Measurements from ENCODE around the gene NDEL1. TPM values are rescaled to one million over a fixed set of nuclear protein-coding genes. Genes with fewer than 3 reads are reported as not detected.

NDEL1 gene
- total and polyA plus RNA-seq, 8 donors: 14.4 to 28.8 (median 21.0) TPM

GRCh38 chr17:8480011-8480976, 44.6 kb downstream of the NDEL1 start:
- 90% methylated on average over 28 to 33 of the region's 33 CpGs for WGBS, 2 donors
- Histone ChIP-seq H3K36me3 (peaks cover 0 to 35% (median 2%) of the 10 kb centered on the region in 3 donors), H3K4me1 (no peaks in the 10 kb centered on the region), H3K4me3 (no peak overlapping the region), H3K9me3 (no peaks in the 10 kb centered on the region), H3K27ac (no peak overlapping the region), H3K27me3 (no peaks in the 10 kb centered on the region)
- ATAC-seq (no peak), FAIRE-seq (no peak), DNase-seq (no peak)
- intact Hi-C loops (cut with DNase I): no loop called here
- TF ChIP-seq CTCF (IDR thresholded peaks at IDR 0.05): no peak

DNA sequence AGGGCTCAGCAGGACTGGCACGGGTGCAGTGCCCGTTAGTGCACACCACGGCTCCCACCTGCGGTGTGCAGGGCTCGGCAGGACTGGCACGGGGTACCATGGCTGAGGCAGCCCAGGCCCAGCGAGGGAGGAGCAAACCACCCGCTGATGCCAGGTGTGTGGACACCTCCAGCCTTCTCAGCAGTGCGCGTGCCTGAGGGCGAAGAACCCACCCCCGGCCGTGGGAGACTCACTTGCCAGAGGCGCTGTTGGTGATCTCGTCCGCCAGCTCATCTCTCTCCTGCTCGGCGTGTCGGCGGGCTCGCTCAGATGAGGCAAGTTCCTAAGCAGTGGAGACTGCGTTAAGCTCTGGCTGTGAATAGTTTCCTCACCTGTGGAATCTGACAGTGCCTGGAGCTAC, 45.4 kb downstream of the NDEL1 start:
- H3K27ac ChIP-seq: no peak overlapping the region
- no peaks in the 10 kb centered on the region for H3K9me3 ChIP-seq
- FAIRE-seq (no peak), DNase-seq (no peak), ATAC-seq (peak in 1 of 4 donors; percentile 12)
- no peaks in the 10 kb centered on the region for H3K27me3 ChIP-seq
- 93 to 96% methylated on average over 17 to 22 of the region's 22 CpGs for WGBS, 2 donors
- H3K36me3 ChIP-seq: peaks cover 0 to 27% (median 0%) of the 10 kb centered on the region in 3 donors
- intact Hi-C loops (cut with DNase I): no loop called here
- H3K4me1 ChIP-seq: no peaks in the 10 kb centered on the region
- TF ChIP-seq CTCF (IDR thresholded peaks at IDR 0.05): no peak
- no peak overlapping the region for H3K4me3 ChIP-seq

- H3K27ac ChIP-seq: no peak overlapping the region
Observed at GRCh38 chr17:8481703-8482102, 46.0 kb downstream of the NDEL1 start.

GRCh38 chr17:8482546-8482945, 46.9 kb downstream of the NDEL1 start:
- H3K9me3 ChIP-seq: no peaks in the 10 kb centered on the region
- no peaks in the 10 kb centered on the region for H3K27me3 ChIP-seq
- intact Hi-C loops (cut with DNase I): no loop called here
- no peak for ATAC-seq
- no peak overlapping the region for H3K4me3 ChIP-seq
- DNase-seq: peak in 1 of 6 donors; percentile 11
- no peaks in the 10 kb centered on the region for H3K4me1 ChIP-seq
- H3K36me3 ChIP-seq: peaks cover 0 to 24% (median 0%) of the 10 kb centered on the region in 3 donors
- no peak for FAIRE-seq
- no peak overlapping the region for H3K27ac ChIP-seq
- TF ChIP-seq CTCF (IDR thresholded peaks at IDR 0.05): no peak
- 94 to 97% methylated on average over 5 of the region's 5 CpGs for WGBS, 2 donors

More at GRCh38 chr17:8481703-8482102, 46.0 kb downstream of the NDEL1 start:
- Histone ChIP-seq H3K27me3 (no peaks in the 10 kb centered on the region), H3K36me3 (peaks cover 0 to 21% (median 0%) of the 10 kb centered on the region in 3 donors), H3K4me3 (no peak overlapping the region), H3K4me1 (no peaks in the 10 kb centered on the region), H3K9me3 (no peaks in the 10 kb centered on the region)
- 95 to 97% methylated on average over 5 of the region's 5 CpGs for WGBS, 2 donors
- no peak for DNase-seq
- intact Hi-C loops (cut with DNase I): no loop called here
- FAIRE-seq: no peak
- TF ChIP-seq CTCF (IDR thresholded peaks at IDR 0.05): no peak
- no peak for ATAC-seq

- FAIRE-seq: no peak
Observed at GRCh38 chr17:8484465-8484864, 48.8 kb downstream of the NDEL1 start.

More at GRCh38 chr17:8484465-8484864, 48.8 kb downstream of the NDEL1 start:
- Histone ChIP-seq H3K27me3 (no peaks in the 10 kb centered on the region), H3K36me3 (peaks cover 0 to 21% (median 0%) of the 10 kb centered on the region in 3 donors), H3K9me3 (no peaks in the 10 kb centered on the region), H3K4me1 (no peaks in the 10 kb centered on the region), H3K27ac (no peak overlapping the region), H3K4me3 (no peak overlapping the region)
- intact Hi-C loops (cut with DNase I): no loop called here
- no peak for TF ChIP-seq CTCF (IDR thresholded peaks at IDR 0.05)
- DNase-seq (no peak), ATAC-seq (no peak)
- WGBS, 2 donors: 98 to 100% methylated on average over 1 of the region's 1 CpG

All from pancreas (tissue), 10 donors.